ENCODE data around the gene UNC79. TPM values are rescaled to one million over a fixed set of nuclear protein-coding genes. Genes with fewer than 3 reads are reported as not detected.

UNC79 gene
- total and polyA plus RNA-seq, 2 donors (not counting 3 experiments of a cell fraction or from before 2014, with no cell fraction given): not detected

- TF ChIP-seq FOS (IDR thresholded peaks at IDR 0.05; ENCODE audit: borderline replicate concordance, insufficient read depth, low read length): no peak
- no peak for TF ChIP-seq POLR2A (IDR thresholded peaks at IDR 0.05; ENCODE audit: low read depth, low read length)
- no peak for TF ChIP-seq GATA2 (IDR thresholded peaks at IDR 0.05; ENCODE audit: insufficient read depth, insufficient read length, low read depth, low read length)
- no peak for TF ChIP-seq EZH2 (IDR thresholded peaks at IDR 0.05; ENCODE audit: borderline replicate concordance, low read depth, low read length, severe bottlenecking)
- no peak for TF ChIP-seq MYC (IDR thresholded peaks at IDR 0.05; ENCODE audit: low read depth, low read length)
- no peak for TF ChIP-seq JUN (IDR thresholded peaks at IDR 0.05; ENCODE audit: borderline replicate concordance, insufficient read depth, insufficient read length, low read depth)
- TF ChIP-seq POLR2AphosphoS5 (IDR thresholded peaks at IDR 0.05; ENCODE audit: insufficient read depth, low read depth, low read length): no peak
- TF ChIP-seq MAX (IDR thresholded peaks at IDR 0.05; ENCODE audit: insufficient read depth, insufficient read length): no peak
- TF ChIP-seq CTCF (IDR thresholded peaks at IDR 0.05; ENCODE audit: extremely low read depth in 1 of 2, insufficient read depth in 1 of 2, low read depth in 1 of 2, low read length in 2 of 2): no peak
- no peaks in the 10 kb centered on the region for H3K27me3 ChIP-seq (ENCODE audit: control insufficient read depth in 2 of 2, insufficient read depth in 2 of 2, low read length in 2 of 2)
- BruUV-seq (replicated peaks): no TSS peak
These were observed 50.1 kb downstream of the UNC79 start for GRCh38 chr14:93480867-93481266.

More at GRCh38 chr14:93480867-93481266, 50.1 kb downstream of the UNC79 start:
- Histone ChIP-seq H4K20me1 (replicated peaks; ENCODE audit: control insufficient read depth, extremely low read depth, insufficient read depth, low read length) (no peaks in the 10 kb centered on the region), H3K4me3 (replicated peaks in 1 of 3; ENCODE audit: insufficient read depth in 1 of 3, low read depth in 1 of 3, low read length in 3 of 3) (no peak overlapping the region), H2AFZ (ENCODE audit: low read depth, low read length) (no peak overlapping the region), H3K4me2 (ENCODE audit: insufficient read depth, low read length) (no peak overlapping the region), H3K9me3 (replicated peaks; ENCODE audit: control insufficient read depth, insufficient read depth, low read length) (no peaks in the 10 kb centered on the region), H3K79me2 (ENCODE audit: control insufficient read depth, insufficient read depth, low read length) (no peaks in the 10 kb centered on the region), H3K36me3 (ENCODE audit: control insufficient read depth in 2 of 2, extremely low read depth in 1 of 2, insufficient read depth in 2 of 2, low read length in 2 of 2) (no peaks in the 10 kb centered on the region), H3K4me1 (ENCODE audit: control insufficient read depth, extremely low read depth, insufficient read depth, low read length) (no peaks in the 10 kb centered on the region), H3K27ac (ENCODE audit: insufficient read depth, low read depth, low read length) (no peak overlapping the region), H3K9ac (replicated peaks; ENCODE audit: extremely low read depth, insufficient read depth, low read length) (no peak overlapping the region), H3K9me1 (replicated peaks; ENCODE audit: control insufficient read depth, extremely low read depth, insufficient read depth, low read length) (no peaks in the 10 kb centered on the region)
- FAIRE-seq (no peak), DNase-seq (ENCODE audit: low read depth, low spot score) (no peak)
- dilution Hi-C loops (cut with MboI; ENCODE audit: extremely low pct_ligation_motif_present, low sequenced_read_pairs) (no loop called here), intact Hi-C loops (cut with micrococcal nuclease) (no loop called here)
- ChIA-PET POLR2A (no interaction called here), CTCF (no interaction called here)

Measured in endothelial cell of umbilical vein (primary cell).